Thoracic aorta (tissue), 2 donors: ENCODE data around the gene H2AZ2. TPM values are rescaled to one million over a fixed set of nuclear protein-coding genes. Genes with fewer than 3 reads are reported as not detected.

Experiments
- total RNA-seq, 2 donors: library from RNA; depleted of rRNA; stranded (reverse); fragments of >200 nt; gene quantifications; one replicate each; pipeline versions ENCODE4 v1.1.0 to v1.2.3, GENCODE V29; 2016

H2AZ2 gene
- total RNA-seq, 2 donors from 2014 or later, result 103 to 111 TPM

Other genes with a start within 250 kb of the H2AZ2 start
- gene OGDH, start 241.5 kb downstream of the H2AZ2 start, total RNA-seq, result 10 to 100 TPM; 80.8 to 99.2 TPM
- 10 to 100 TPM; 23.4 to 38.9 TPM for gene ZMIZ2, start 99.2 kb downstream of the H2AZ2 start, total RNA-seq
- gene PPIA, start 51.4 kb downstream of the H2AZ2 start, total RNA-seq, result 1,000 to 10,000 TPM; 1,002 to 1,065 TPM
- 10 to 100 TPM; 18.0 to 31.5 TPM for gene PURB, start 37.4 kb upstream of the H2AZ2 start, total RNA-seq
- gene MYO1G, start 130.9 kb upstream of the H2AZ2 start, total RNA-seq, result 10 to 100 TPM in 1 of 2 donors, 1 to 10 TPM in 1; 2.0 to 13.8 TPM
- 10 to 100 TPM; 43.0 to 49.7 TPM for gene CCM2, start 152.1 kb upstream of the H2AZ2 start, total RNA-seq
- 10 to 100 TPM; 10.8 to 11.1 TPM for gene NACAD, start 240.9 kb upstream of the H2AZ2 start, total RNA-seq